MM.1S (cell line): Measurements from ENCODE around the gene PTTG1IP2.

ENCODE experiments used
- DNase-seq: peaks from one replicate; pipeline ENCODE4 v3.0.0-alpha.2; 2015
- H2AFZ ChIP-seq: fragments of 300-600 bp; sonication (generic); 2 replicates; pipeline ENCODE4 v1.6.0; 2016; ENCODE audit warnings: antibody characterized with exemption, low read length
- H3F3A ChIP-seq: fragments of 300-600 bp; sonication (generic); 2 replicates; pipeline ENCODE4 v1.6.1; 2016; ENCODE audit warnings: mild to moderate bottlenecking, antibody characterized with exemption, low read length, moderate library complexity, mixed read lengths; ENCODE audit not compliant: insufficient read depth
- H3K27ac ChIP-seq: fragments of 300-600 bp; sonication (generic); 2 replicates; pipeline ENCODE4 v1.5.1; 2016; ENCODE audit warnings: mild to moderate bottlenecking, low read length
- H3K27me3 ChIP-seq: fragments of 300-600 bp; sonication (generic); replicated peaks from 2 replicates; pipeline ENCODE4 v1.6.0; 2016; ENCODE audit warnings: low read length; ENCODE audit not compliant: insufficient read depth
- H3K36me3 ChIP-seq: fragments of 300-600 bp; sonication (generic); replicated peaks from 2 replicates; pipeline ENCODE4 v1.6.1; 2016; ENCODE audit warnings: mild to moderate bottlenecking, low read length, mixed read lengths; ENCODE audit not compliant: insufficient read depth
- H3K4me1 ChIP-seq: fragments of 300-600 bp; sonication (generic); 2 replicates; pipeline ENCODE4 v1.6.1; 2016; ENCODE audit warnings: low read length, mixed read lengths
- H3K4me2 ChIP-seq: fragments of 300-600 bp; sonication (generic); 2 replicates; pipeline ENCODE4 v1.6.0; 2016; ENCODE audit warnings: low read depth, low read length
- H3K4me3 ChIP-seq: fragments of 300-600 bp; sonication (generic); 2 replicates; pipeline ENCODE4 v1.5.1; 2016; ENCODE audit warnings: low read length, mixed read lengths
- H3K79me2 ChIP-seq: fragments of 300-600 bp; sonication (generic); 2 replicates; pipeline ENCODE4 v1.6.1; 2016; ENCODE audit warnings: mixed run types, low read length, mixed read lengths
- H3K9ac ChIP-seq: fragments of 300-600 bp; sonication (generic); 2 replicates; pipeline ENCODE4 v1.6.1; 2016; ENCODE audit warnings: low read length, mixed read lengths
- H3K9me2 ChIP-seq: fragments of 300-600 bp; sonication (generic); replicated peaks from 2 replicates; pipeline ENCODE4 v1.6.1; 2016; ENCODE audit warnings: mild to moderate bottlenecking, low read length, mixed read lengths; ENCODE audit not compliant: insufficient read depth
- H3K9me3 ChIP-seq: fragments of 300-600 bp; sonication (generic); replicated peaks from 2 replicates; pipeline ENCODE4 v1.6.1; 2016; ENCODE audit warnings: mild to moderate bottlenecking, low read length, mixed read lengths; ENCODE audit not compliant: insufficient read depth
- H4K20me1 ChIP-seq: fragments of 300-600 bp; sonication (generic); 2 replicates; pipeline ENCODE4 v1.6.1; 2016; ENCODE audit warnings: mild to moderate bottlenecking, low read length, moderate library complexity, mixed read lengths; ENCODE audit not compliant: insufficient read depth
- CTCF ChIP-seq: fragments of 300-600 bp; sonication (generic); IDR thresholded peaks from 2 replicates; pipeline ENCODE4 v1.5.1; 2016; ENCODE audit warnings: antibody characterized with exemption, low read length, mixed read lengths
- EZH2 ChIP-seq: fragments of 300-600 bp; sonication (generic); optimal IDR thresholded peaks from 2 replicates; pipeline ENCODE3; 2017; ENCODE audit warnings: low read depth, mild to moderate bottlenecking, antibody characterized with exemption, low read length, mixed read lengths
- EZH2phosphoT487 ChIP-seq: fragments of 300-600 bp; sonication (generic); IDR thresholded peaks from 2 replicates; pipeline ENCODE4 v1.6.1; 2018; ENCODE audit warnings: antibody characterized with exemption, low read length

PTTG1IP2 gene

GRCh38 chr7:90469554-90469953 lies at the start of gene PTTG1IP2:
PTTG1IP2 (plus strand) TSS chr7:90469639; CDS start chr7:90469787, 148 bp downstream.
- no peak within 1 kb of the TSS for H3K4me3 ChIP-seq
- no peaks in the 10 kb centered on the region for H3K4me1 ChIP-seq
- no peaks in the 10 kb centered on the region for H3K79me2 ChIP-seq
- no peaks in the 10 kb centered on the region for H4K20me1 ChIP-seq
- no peaks in the 10 kb centered on the region for H3F3A ChIP-seq
- TF ChIP-seq EZH2, result no peak
- TF ChIP-seq EZH2phosphoT487, result no peak
- TF ChIP-seq CTCF, result no peak
- H3K4me2 ChIP-seq, result no peak within 1 kb of the TSS
- no peaks in the 10 kb centered on the region for H3K9me3 ChIP-seq
- no peaks in the 10 kb centered on the region for H3K27me3 ChIP-seq
- H2AFZ ChIP-seq, result no peak within 1 kb of the TSS
- no peaks in the 10 kb centered on the region for H3K9me2 ChIP-seq
- DNase-seq, result no peak
- H3K9ac ChIP-seq, result no peak within 1 kb of the TSS
- no peaks in the 10 kb centered on the region for H3K36me3 ChIP-seq
- H3K27ac ChIP-seq, result no peak within 1 kb of the TSS

DNA sequence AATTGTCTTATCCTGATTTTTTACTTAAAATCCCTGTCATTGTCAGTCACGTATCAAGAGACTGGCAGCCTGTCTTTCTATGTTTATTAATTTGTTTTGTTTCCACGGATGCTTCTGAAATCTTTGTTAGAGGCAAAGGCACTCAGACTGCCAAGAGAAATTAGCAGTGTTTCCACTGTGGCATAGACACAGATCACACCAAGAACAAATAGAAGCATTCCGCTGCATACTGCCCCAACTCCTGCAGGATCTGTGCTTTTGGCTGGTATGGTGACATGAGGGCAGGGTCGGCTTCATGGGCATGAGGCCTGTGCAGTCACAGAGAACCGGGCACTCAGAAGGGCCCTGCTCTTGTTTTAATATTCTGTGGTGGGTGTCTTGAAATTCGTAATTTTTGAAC lies 47.8 kb upstream of the PTTG1IP2 start:
- Histone ChIP-seq H3K9ac (no peak overlapping the region), H3K36me3 (no peaks in the 10 kb centered on the region), H3K4me3 (no peak overlapping the region), H3K9me2 (no peaks in the 10 kb centered on the region), H3F3A (peaks cover 4% of the 10 kb centered on the region; the same call in 1 of the 2 replicates), H3K4me1 (peaks cover 20% of the 10 kb centered on the region), H4K20me1 (no peaks in the 10 kb centered on the region), H3K9me3 (no peaks in the 10 kb centered on the region), H3K27me3 (no peaks in the 10 kb centered on the region), H2AFZ (no peak overlapping the region), H3K27ac (no peak overlapping the region), H3K4me2 (no peak overlapping the region), H3K79me2 (no peaks in the 10 kb centered on the region)
- no peak for DNase-seq
- TF ChIP-seq CTCF (no peak), EZH2 (no peak), EZH2phosphoT487 (no peak)

- Histone ChIP-seq H3K4me2 (peak overlapping the region; percentile 14; the same call in 1 of the 2 replicates), H4K20me1 (no peaks in the 10 kb centered on the region), H3K27me3 (no peaks in the 10 kb centered on the region), H3K9ac (no peak overlapping the region), H2AFZ (no peak overlapping the region), H3F3A (peaks cover 4% of the 10 kb centered on the region; the same call in 1 of the 2 replicates), H3K9me3 (no peaks in the 10 kb centered on the region), H3K27ac (peak overlapping the region; percentile 12; the same call in 1 of the 2 replicates), H3K9me2 (no peaks in the 10 kb centered on the region), H3K36me3 (no peaks in the 10 kb centered on the region), H3K79me2 (no peaks in the 10 kb centered on the region), H3K4me1 (peaks cover 20% of the 10 kb centered on the region), H3K4me3 (no peak overlapping the region)
- TF ChIP-seq CTCF, result no peak
- no peak for TF ChIP-seq EZH2phosphoT487
- TF ChIP-seq EZH2, result no peak
- peak; percentile 72 for DNase-seq
These were observed 44.7 kb upstream of the PTTG1IP2 start for GRCh38 chr7:90424720-90425119.
